Epidermal melanocyte (primary cell): ENCODE measurements around the gene RANBP9.

ENCODE experiments used
- DNase-seq: peaks from one replicate; pipeline ENCODE4 v3.0.0; 2011; ENCODE audit warnings: low spot score; ENCODE audit not compliant: insufficient read length

RANBP9 gene

DNA sequence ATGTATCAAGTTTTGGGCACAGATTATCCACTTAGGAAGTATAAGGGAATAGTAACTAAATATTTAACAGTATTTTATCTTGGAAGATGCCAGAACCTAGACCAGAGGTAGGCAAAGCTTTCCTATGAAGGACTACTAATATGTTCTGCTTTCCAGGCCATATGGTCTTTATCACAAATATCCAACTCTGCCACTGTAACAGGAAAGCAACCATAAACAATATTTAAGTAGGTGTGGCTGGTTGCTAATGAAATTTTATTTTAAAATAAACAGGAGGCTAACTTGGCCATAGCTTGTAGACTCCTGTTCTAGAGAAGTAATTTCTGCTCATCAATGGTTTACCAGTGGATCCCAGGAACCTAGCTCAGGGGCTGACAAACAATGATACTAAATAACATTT is 57.1 kb downstream of the RANBP9 start:
- DNase-seq = no peak

DNA sequence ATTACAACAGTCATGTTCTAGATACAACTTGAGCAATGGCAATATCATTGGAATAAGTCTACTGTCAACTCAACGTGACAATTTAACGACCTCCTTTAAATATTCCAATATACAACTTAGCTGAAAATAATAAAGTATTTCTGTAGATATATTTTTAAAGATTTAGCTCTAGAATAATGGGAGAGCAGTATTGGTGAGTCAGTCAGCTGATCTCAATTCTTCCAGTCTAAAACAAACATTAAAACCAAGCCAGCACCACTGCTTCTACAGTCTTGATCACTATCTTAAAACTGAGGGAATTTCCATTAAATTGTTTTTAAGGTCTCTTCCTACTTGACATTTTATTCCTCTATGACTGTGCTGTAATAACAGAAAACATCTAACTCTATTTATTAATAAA is 58.3 kb downstream of the RANBP9 start:
- DNase-seq = no peak

GRCh38 chr6:13649393-13649792 is 62.2 kb downstream of the RANBP9 start:
- DNase-seq = no peak

DNA sequence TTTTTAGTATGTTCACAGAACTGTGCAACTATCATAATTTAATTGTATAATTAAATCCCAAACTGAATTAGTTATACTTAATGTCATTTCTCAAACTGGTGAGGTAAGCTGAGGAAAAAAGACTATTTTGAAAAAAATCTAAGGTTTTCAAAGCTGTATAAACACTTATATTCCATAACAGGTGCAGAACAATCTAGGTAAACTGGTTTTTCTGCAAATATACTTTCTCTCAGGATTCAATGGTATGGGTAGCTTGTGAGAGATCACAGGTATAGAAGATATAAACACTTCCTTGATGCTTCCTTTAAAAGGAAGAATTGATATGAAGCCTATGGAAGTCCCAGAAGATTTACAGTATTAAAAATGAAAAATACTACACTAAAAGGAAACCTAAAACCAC is 62.8 kb downstream of the RANBP9 start:
- no peak for DNase-seq

GRCh38 chr6:13643125-13643524 is 68.5 kb downstream of the RANBP9 start:
- DNase-seq = no peak

DNA sequence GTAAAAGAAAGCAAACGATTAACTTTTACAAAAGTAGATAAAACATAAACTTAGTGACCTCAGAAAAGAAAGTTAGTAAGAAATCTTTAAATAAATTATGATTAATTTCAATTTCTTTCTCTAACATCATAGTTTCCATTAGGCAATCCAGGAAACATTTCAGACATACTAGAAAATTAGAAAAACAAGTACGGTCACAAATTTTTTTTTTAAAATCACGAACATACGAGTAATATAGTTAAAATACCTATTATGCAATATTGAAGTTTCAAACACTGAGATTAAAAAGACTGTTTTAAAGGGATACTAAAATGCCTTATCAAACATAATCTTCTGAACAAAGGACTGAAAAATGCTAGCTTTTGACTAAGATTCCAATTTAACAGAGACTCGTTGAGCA is 70.3 kb downstream of the RANBP9 start:
- DNase-seq = no peak

DNA sequence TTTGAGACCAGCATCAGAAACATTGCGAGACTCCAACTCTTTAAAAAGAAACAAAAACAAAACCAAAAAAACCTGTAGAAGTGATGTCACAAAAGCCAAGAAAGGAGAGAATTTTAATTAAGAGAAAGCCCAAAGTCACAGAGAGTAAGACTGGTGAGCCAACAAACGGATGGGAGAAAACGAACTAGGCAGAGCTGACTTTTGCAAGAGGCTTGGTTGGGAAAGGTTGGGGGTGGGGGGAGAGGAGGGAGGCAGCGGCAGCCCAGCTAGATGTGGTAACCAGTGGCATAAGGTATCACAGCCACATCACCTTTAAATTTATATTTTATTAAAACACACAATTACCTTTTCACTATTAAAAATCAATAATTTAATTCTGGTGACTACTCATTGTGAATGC is 73.0 kb downstream of the RANBP9 start:
- no peak for DNase-seq

DNA sequence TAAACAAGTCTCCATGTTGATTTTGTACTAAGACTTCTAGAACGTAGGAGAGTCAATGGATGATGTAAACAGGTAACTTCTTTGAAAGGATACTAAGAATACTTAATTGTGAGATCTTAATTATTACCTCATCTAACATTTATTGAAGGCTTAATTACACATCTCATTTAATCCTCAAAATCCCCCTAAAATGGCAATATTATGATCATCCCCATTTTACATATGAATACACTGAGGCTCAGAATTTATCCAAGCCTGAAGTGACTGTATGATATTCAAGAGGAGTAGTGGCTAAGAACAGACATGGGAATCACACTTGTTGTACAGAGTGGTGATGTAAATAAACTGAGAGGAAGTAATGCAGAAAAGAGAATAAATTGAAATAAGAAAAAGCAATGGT is 73.6 kb downstream of the RANBP9 start:
- no peak for DNase-seq

GRCh38 chr6:13635948-13636658 is 75.5 kb downstream of the RANBP9 start:
- no peak for DNase-seq

DNA sequence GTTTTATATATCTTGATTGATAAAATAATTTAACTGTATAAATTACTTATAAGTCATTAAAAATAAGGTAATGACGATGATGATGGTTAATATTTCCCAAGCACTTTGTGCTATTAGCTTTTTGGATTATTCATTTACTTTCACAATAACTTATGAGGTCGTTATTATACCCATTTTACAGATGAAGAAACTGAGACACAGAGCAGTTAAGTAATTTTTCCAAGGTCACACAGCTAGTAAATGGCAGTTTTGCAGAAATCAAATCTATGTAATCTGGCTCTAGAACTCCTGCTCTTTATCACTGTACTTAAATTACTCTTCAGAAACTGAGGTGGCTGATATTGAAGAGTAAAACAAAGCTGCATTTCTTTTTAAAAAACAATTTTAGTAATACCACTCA is 78.3 kb downstream of the RANBP9 start:
- no peak for DNase-seq

DNA sequence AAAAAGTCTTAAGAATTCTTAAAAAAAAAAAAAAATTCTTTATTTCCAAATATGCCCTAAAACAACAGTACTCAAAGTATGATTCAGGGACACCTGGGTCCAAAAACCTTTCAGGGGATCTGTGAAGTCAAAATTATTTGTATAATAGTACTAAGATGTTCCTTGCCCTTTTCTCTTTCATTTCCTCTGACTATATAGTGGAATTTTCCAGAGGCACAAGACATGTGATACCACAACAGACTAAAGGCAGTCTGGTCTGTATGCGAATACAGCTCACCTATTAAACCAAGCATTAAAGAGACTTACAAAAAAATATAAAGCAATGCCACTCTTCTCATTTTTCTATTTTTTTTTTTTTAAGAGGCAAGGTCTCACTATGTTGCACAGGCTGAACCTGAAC is 81.1 kb downstream of the RANBP9 start:
- no peak for DNase-seq

GRCh38 chr6:13629459-13630116 is 82.0 kb downstream of the RANBP9 start:
- no peak for DNase-seq

- DNase-seq = no peak
Observed at GRCh38 chr6:13624871-13625288, 86.8 kb downstream of the RANBP9 start.

GRCh38 chr6:13617066-13617465 is 94.6 kb downstream of the RANBP9 start:
- no peak for DNase-seq

- DNase-seq = no peak
Observed at GRCh38 chr6:13615792-13616120, 95.9 kb downstream of the RANBP9 start.

DNA sequence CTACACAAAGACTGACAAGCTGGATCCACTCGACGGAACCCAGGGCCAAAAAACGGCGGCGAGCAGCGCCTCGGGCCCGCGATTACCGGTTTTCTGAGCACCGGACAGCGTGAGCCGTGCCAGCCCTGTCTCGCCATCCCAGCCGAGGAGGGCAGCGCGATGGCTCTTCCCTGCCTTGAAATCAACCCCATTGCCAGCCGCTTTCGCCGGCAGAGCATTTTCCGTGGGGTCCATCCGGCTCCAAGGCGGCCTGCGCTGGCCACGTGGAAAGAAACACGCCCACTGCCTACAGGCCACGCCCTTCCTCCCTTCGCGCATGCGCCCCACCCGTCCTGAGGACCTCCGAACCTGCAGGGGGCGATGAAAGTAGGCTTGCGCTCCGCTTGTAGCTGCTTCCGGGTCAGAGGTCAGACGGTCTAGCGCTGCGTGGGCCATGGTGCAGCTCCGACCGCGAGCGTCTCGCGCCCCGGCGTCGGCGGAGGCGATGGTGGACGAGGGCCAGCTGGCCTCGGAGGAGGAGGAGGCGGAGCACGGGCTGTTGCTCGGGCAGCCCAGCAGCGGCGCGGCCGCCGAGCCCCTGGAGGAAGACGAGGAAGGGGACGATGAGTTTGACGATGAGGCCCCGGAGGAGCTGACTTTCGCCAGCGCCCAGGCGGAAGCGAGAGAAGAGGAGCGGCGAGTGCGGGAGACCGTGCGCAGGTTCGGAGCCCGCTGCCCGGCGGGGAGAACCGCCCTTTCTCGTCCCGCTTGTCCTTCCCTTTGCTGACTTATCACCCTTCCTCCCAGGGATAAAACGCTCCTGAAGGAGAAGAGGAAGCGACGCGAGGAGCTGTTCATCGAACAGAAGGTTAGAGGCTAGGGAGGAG is 96.5 kb downstream of the RANBP9 start, which contains the start of gene NOL7:
Gene NOL7 (plus strand): TSS at position 410 of the 866 bp plus-strand sequence. CDS start 24 bp downstream, at position 434.
- DNase-seq = peak; percentile 83

GRCh38 chr6:13614126-13614925 is 97.3 kb downstream of the RANBP9 start:
- no peak for DNase-seq

GRCh38 chr6:13613029-13613594 is 98.5 kb downstream of the RANBP9 start:
- no peak for DNase-seq

GRCh38 chr6:13611715-13612114 is 99.9 kb downstream of the RANBP9 start:
- no peak for DNase-seq

- no peak for DNase-seq
Observed at GRCh38 chr6:13605634-13606033, 106.0 kb downstream of the RANBP9 start.
